ENCODE results near the gene S100Z. TPM values are rescaled to one million over a fixed set of nuclear protein-coding genes. Genes with fewer than 3 reads are reported as not detected.

Gene S100Z
- total and polyA plus RNA-seq, 9 of the 15 experiments (the other 6 are each of a cell fraction or from before 2014, with no cell fraction given) = 0.15 to 0.42 (median 0.20) TPM; not detected in 6

- no peak overlapping the region for H3K4me2 ChIP-seq (ENCODE audit: insufficient read depth, low read length)
- POLR2A ChIA-PET = no interaction called here
- H3K9me1 ChIP-seq (ENCODE audit: control insufficient read depth, insufficient read depth, low read length) = no peaks in the 10 kb centered on the region
- H3K27ac ChIP-seq (ENCODE audit: extremely low read depth, low read depth, low read length) = no peak overlapping the region
- ATAC-seq (no peak), DNase-seq (ENCODE audit: extremely low read depth in 1 of 4, low spot score in 3 of 4) (no peak), FAIRE-seq (no peak)
- intact Hi-C loops (cut with micrococcal nuclease) (no loop called here), in situ Hi-C loops (cut with MboI) (no loop called here)
- no peak overlapping the region for H3K9ac ChIP-seq (ENCODE audit: insufficient read depth in 1 of 2, low read depth in 2 of 2, low read length in 2 of 2)
- no peaks in the 10 kb centered on the region for H3K36me3 ChIP-seq (ENCODE audit: control insufficient read depth, insufficient read depth, low read length)
- no peaks in the 10 kb centered on the region; a peak in 1 of 5 replicates for H3K27me3 ChIP-seq (ENCODE audit: control insufficient read depth in 2 of 2, insufficient read depth in 2 of 2, low read length in 2 of 2)
- no peaks in the 10 kb centered on the region for H3K79me2 ChIP-seq (ENCODE audit: control insufficient read depth, insufficient read depth, low read length)
- no TSS peak for BruUV-seq (replicated peaks)
- H2AFZ ChIP-seq (ENCODE audit: low read depth, low read length) = no peak overlapping the region
- no peak overlapping the region for H3K4me3 ChIP-seq
- H3K4me1 ChIP-seq (replicated peaks in 1 of 2; ENCODE audit: control insufficient read depth in 2 of 2, insufficient read depth in 2 of 2, low read length in 2 of 2) = no peaks in the 10 kb centered on the region
- H4K20me1 ChIP-seq (replicated peaks; ENCODE audit: control insufficient read depth, insufficient read depth, low read length) = no peaks in the 10 kb centered on the region
- H3K9me3 ChIP-seq (replicated peaks; ENCODE audit: control insufficient read depth, insufficient read depth, low read depth, low read length) = 0 out of 2 replicates have a peak, but pooled peaks cover 4% of the 10 kb centered on the region
- 0% methylated on average over 3 of the region's 3 CpGs for WGBS (ENCODE audit: insufficient coverage, low coverage, missing lambda C conversion rate)
- TF ChIP-seq ZNF41 (CRISPR knock-in tag; conservative IDR thresholded peaks at IDR 0.05) (peak; percentile 93), MBD1 (CRISPR knock-in tag; IDR thresholded peaks at IDR 0.05) (no peak)
- CTCF ChIA-PET (ENCODE audit: low intra/inter-chr PET ratio) = no interaction called here
Observed at GRCh38 chr5:76901522-76901921, 51.7 kb downstream of the S100Z start.

- WGBS (ENCODE audit: insufficient coverage, low coverage, missing lambda C conversion rate) = 16% methylated on average over 7 of the region's 7 CpGs
- H3K9ac ChIP-seq (ENCODE audit: insufficient read depth in 1 of 2, low read depth in 2 of 2, low read length in 2 of 2) = no peak overlapping the region
- no peaks in the 10 kb centered on the region; the same call in 1 of the 2 replicates for H3K9me3 ChIP-seq (replicated peaks; ENCODE audit: control insufficient read depth, insufficient read depth, low read depth, low read length)
- H3K27ac ChIP-seq (ENCODE audit: extremely low read depth, low read depth, low read length) = no peak overlapping the region
- intact Hi-C loops (cut with micrococcal nuclease) (no loop called here), in situ Hi-C loops (cut with MboI) (no loop called here)
- POLR2A ChIA-PET = no interaction called here
- BruUV-seq (replicated peaks) = no TSS peak
- peak overlapping the region; percentile 83 for H2AFZ ChIP-seq (ENCODE audit: low read depth, low read length)
- H3K27me3 ChIP-seq (ENCODE audit: control insufficient read depth in 2 of 2, insufficient read depth in 2 of 2, low read length in 2 of 2) = no peaks in the 10 kb centered on the region
- no peaks in the 10 kb centered on the region for H3K36me3 ChIP-seq (ENCODE audit: control insufficient read depth, insufficient read depth, low read length)
- no peaks in the 10 kb centered on the region for H3K79me2 ChIP-seq (ENCODE audit: control insufficient read depth, insufficient read depth, low read length)
- FAIRE-seq (no peak), DNase-seq (ENCODE audit: extremely low read depth in 1 of 4, low spot score in 3 of 4) (peak in 2 of 4 experiments; percentile 1 to 11), ATAC-seq (no peak)
- CTCF ChIA-PET (ENCODE audit: low intra/inter-chr PET ratio) = no interaction called here
- peak overlapping the region; percentile 39; the same call in 1 of the 2 replicates for H3K4me2 ChIP-seq (ENCODE audit: insufficient read depth, low read length)
- no peaks in the 10 kb centered on the region for H4K20me1 ChIP-seq (replicated peaks; ENCODE audit: control insufficient read depth, insufficient read depth, low read length)
- H3K4me3 ChIP-seq = no peak overlapping the region
- H3K9me1 ChIP-seq (ENCODE audit: control insufficient read depth, insufficient read depth, low read length) = no peaks in the 10 kb centered on the region
- TF ChIP-seq EHMT2 (IDR thresholded peaks at IDR 0.05) = peak; percentile 84
- TF ChIP-seq CHAMP1 (IDR thresholded peaks at IDR 0.05) = peak; percentile 59; the same call in 1 of the 2 replicates
- no peak for TF ChIP-seq MTA2 (IDR thresholded peaks at IDR 0.05; ENCODE audit: low read depth)
- 0 out of 2 replicates have a peak, but pooled peaks have one; percentile 26 for TF ChIP-seq ETV1 (tag; conservative IDR thresholded peaks at IDR 0.05; ENCODE audit: low read depth)
- peak in 1 of 3 experiments; percentile 18 for TF ChIP-seq YY1 (IDR thresholded peaks at IDR 0.05; ENCODE audit: borderline replicate concordance in 1 of 3, control insufficient read depth in 1 of 3, extremely low read depth in 1 of 3, insufficient read depth in 3 of 3, insufficient read length in 1 of 3, insufficient replicate concordance in 2 of 3, low read depth in 1 of 3, low read length in 2 of 3)
- TF ChIP-seq CC2D1A (IDR thresholded peaks at IDR 0.05) = 0 out of 2 replicates have a peak, but pooled peaks have one; percentile 41
- H3K4me1 ChIP-seq (replicated peaks in 1 of 2; ENCODE audit: control insufficient read depth in 2 of 2, insufficient read depth in 2 of 2, low read length in 2 of 2) = no peaks in the 10 kb centered on the region; a peak in 2 of 5 replicates
Observed at GRCh38 chr5:76908166-76908565, 58.4 kb downstream of the S100Z start.
